GM12872 (cell line): ENCODE results near the gene HSPA8.

Source experiments
- TF ChIP-seq, protein P1 (sequence below): IDR thresholded peaks from 3 replicates; pipeline ENCODE4 v1.5.1; 2011; ENCODE audit warnings: low read depth, mild to moderate bottlenecking, low read length, moderate library complexity; ENCODE audit not compliant: insufficient read depth

Gene HSPA8

DNA sequence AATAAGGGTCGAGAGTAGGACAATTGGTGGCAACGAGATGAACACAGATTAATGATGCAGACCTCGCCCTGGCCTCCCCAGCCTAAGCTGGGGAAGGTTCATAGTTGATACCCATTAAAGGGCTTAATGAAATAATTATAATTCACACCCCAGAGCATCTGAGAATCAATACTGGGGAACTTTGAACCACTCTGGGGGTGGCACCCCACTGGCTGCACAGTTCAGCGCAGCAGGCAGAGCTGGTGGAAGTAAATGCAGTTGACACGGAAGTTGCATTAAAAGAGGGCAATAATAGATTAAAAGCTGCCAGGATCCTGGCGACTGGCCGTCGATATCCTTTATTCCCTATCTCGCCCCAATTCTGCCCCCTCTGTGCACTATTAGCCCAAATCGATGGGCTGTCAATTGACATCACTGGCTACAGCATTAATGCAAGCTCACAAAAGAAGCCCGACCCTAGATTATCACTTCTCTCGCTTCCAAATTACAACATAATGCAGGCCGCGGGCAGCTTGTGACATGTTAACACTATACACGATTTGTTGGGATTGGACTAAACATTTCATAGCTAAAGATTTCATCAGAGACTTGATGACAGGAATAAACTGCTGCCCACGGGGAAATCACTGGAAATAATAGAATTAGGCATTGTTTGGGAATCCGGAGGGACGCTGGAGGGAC is 14.5 kb downstream of the HSPA8 start:
- TF ChIP-seq, protein P1, sequence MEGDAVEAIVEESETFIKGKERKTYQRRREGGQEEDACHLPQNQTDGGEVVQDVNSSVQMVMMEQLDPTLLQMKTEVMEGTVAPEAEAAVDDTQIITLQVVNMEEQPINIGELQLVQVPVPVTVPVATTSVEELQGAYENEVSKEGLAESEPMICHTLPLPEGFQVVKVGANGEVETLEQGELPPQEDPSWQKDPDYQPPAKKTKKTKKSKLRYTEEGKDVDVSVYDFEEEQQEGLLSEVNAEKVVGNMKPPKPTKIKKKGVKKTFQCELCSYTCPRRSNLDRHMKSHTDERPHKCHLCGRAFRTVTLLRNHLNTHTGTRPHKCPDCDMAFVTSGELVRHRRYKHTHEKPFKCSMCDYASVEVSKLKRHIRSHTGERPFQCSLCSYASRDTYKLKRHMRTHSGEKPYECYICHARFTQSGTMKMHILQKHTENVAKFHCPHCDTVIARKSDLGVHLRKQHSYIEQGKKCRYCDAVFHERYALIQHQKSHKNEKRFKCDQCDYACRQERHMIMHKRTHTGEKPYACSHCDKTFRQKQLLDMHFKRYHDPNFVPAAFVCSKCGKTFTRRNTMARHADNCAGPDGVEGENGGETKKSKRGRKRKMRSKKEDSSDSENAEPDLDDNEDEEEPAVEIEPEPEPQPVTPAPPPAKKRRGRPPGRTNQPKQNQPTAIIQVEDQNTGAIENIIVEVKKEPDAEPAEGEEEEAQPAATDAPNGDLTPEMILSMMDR = no peak

DNA sequence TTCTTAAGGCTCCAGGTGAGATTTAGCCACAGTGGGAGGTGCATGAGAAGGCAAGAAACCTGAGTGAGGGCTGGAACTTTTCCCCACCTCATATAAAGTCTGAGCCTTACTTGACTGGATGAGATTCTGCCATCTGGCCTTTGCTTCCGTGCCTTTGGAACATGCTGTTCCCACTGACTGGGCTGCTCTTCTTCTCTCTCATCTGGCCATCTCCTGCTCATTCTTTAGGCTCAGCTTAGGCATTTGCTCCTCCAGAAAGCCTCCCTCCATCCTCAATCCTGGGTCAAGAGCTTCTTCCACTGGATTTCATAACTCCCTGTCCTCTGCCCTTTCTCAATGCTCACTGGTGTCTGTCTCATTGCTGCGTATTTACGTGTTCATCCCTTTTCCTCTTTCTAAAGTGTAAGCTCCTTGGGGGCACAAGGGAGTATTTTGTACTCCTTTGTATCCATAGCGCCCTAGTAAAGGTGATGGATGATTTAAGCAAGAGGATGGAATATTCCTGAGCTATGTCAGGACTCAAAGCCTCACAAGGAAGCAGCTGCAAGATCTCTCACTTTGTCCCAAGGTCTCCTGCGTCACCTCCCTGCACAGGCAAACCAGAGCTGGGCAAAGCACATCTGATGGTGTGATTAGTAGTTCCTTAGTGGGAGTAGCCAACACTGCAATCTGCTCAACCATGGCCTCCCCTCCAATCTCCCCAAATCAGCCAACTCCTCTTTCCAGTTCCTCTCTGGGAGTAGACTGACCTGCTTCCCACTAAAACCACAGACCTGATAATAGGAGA is 15.3 kb downstream of the HSPA8 start:
- TF ChIP-seq, protein P1 = no peak

DNA sequence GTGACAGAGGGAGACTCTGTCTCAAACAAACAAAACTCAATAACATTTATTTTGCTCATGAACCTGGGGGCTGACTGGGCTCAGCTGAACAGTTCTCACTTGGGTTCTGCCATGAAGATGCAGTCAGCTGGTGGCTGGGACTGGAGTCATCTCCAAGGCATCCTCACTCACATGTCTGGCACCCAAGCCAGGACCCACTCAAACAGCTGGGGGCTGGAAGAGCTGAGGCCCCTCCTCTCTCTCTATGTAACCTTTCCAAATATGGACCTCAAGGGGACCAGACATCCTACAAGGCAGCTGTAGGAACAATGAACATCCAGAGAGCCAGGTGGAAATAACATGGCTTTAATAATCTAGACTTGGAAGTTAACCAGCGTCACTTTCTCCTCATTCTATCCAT is 16.8 kb downstream of the HSPA8 start:
- TF ChIP-seq, protein P1 = no peak

DNA sequence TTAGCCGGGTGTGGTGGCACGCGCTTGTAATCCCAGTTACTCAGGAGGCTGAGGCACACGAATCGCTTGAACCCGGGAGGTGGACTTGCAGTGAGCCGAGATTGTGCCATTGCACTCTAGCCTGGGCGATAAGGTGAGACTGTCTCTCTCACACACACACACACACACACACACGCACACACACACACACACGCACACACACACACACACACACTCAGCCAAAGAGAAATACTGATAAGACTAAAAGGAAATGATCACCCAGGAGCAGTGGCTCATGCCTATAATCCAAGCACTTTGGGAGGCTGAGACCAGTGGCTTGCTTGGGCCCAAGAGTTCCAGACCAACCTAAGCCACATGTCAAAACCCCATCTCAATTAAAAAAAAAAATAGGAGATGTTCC is 20.8 kb downstream of the HSPA8 start:
- TF ChIP-seq, protein P1 = no peak

DNA sequence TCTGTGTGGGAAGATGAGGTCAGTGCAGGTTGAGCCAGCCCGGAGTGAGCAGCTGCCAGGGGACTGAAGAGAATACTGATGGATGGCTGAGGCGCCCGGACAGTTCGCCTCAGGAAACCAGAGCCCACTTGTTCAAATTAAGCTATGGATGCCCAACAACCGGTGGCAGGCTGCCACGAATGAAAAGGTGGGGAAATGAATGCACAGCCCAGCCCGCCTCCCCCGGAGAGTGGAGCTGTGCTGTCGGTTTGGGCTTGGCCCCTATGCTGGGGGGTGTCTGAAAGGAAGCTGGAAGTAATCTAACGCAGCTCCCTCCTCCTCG is 21.9 kb downstream of the HSPA8 start:
- TF ChIP-seq, protein P1 = no peak

DNA sequence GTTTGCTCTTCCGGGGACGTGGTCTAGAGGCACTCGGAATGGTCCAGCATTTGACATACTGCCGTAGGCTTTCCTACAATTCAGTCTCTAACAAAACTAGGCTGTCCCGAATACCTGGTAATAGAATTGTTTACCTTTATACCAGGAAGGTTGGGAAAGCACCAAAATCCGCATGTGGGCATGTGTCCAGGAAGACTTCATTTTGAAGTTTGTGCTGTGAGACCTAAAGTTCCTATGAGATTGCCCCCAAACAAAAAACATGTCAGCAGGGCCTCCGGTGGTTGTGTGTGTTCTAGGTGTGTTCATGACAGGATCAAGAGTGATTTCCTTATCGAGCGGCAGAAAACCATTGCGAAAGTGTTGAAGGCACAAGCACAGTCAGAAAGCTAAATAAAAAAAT is 26.1 kb downstream of the HSPA8 start:
- TF ChIP-seq, protein P1 = no peak

DNA sequence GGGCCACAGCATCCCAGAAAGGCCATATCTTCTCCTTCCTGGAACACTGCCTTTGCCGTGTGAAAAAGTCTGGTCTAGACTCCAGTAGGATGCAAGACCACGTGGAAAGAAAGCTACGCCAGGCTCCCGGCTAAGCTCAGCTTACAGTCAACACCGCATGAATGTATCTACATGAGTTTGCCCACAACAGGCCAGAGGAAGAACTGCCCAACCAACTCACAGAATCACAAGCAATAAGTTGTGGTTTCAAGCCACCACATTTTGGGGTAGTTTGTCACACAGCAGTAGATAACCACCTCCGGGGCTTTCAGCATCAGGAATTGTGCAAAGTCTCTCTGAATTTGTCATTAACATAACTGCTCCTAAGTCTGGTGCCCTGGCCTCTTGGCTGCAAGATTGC is 27.3 kb downstream of the HSPA8 start:
- TF ChIP-seq, protein P1 = no peak
